SW480 (cell line): ENCODE data around the gene HTR1E.
A peak's percentile ranks its signal among the peaks of the same experiment; 100 is the strongest.
"Not testable (repeated sequence)": the region's sequence is repeated elsewhere in the genome, so short reads cannot be mapped to it uniquely, and the experiment has no call there.

Experiments
- DNase-seq: peaks from one replicate; pipeline ENCODE4 v3.0.0-alpha.2; 2016; ENCODE audit warnings: low spot score

The HTR1E gene

DNA sequence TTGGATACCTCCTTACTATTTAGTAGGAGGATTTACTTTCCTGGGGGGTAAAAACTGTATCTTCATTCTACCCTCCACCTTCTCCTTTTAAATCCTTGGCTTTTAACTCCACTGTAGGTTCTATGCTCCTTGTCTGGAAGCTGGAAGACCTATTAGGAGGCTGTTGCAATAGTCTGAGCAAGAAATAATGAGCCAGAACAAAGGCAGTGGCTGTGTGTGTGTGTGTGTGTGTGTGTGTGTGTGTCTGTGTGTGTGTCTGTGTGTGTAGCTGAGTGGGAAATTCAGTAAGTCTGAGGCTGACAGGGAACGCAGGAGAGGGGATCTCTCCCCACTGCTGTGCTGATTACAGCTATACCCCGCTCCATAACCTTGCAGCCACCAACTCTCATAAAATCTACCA is 35.8 kb downstream of the HTR1E start:
- DNase-seq, result no peak

DNA sequence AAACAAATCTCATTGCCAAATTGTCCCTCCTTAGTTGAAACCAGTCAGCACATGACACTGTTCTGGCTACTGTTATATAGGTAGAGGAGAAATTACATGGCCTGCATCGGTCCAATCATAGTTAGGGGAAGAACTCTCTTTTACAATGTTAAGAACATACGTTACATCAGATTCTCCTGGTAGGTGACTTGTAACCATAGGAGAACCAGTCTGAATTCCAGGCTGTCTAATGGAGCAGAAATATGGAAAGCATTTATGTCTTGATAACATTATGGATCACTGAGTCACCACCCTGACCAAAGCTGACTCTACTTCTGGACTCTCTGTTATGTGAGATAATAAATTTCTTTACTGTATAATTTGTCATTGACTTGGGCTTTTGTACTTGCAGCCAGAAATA is 40.9 kb downstream of the HTR1E start:
- no peak for DNase-seq

DNA sequence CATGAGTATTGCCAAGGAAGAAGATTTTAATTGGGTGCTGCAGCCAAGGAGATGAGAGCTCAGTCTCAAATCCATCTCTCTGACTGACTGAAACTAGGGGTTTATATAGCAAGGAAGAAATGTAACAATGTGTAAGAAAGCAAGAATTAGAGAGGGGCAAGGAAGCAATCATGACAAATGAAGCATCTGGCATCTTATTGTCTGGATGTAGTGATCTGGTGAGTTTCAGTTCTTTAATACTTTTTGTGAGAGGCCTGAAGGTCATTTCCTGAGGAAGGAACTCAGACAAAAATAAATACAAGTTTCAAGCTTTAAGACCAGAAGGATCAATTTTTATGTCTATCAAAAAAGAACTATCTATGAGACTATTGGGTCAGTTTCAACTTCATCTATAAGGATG is 64.2 kb downstream of the HTR1E start:
- no peak for DNase-seq

DNA sequence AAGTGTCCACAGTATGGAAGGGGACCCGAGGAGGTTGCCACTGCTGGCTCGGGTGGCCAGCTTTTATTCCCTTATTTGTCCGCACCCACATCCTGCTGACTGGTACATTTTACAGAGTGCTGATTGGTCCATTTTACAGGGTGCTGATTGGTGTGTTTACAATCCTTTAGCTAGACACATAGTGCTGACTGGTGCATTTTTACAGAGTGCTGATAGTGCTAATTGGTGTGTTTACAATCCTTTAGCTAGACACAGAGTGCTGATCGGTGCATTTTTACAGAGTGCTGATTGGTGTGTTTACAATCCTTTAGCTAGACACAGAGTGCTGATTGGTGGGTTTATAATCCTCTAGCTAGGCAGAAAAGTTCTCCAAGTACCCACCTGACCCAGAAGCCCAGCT is 65.1 kb downstream of the HTR1E start:
- DNase-seq, result not testable (repeated sequence)

DNA sequence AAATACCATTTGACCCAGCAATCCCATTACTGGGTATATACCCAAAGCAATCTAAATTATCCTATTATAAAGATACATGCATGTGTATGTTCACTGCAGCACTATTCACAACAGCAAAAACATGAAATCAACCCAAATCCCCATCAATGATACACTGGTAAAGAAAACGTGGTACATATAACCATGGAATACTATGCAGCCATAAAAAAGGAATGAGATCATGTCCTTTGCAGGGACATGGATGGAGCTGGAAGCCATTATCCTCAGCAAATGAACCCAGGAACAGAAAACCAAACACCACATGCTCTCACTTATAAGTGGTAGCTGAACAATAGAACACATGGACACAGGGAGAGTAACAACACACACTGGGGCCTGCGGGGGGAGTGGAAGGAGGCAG is 69.2 kb downstream of the HTR1E start:
- not testable (repeated sequence) for DNase-seq

DNA sequence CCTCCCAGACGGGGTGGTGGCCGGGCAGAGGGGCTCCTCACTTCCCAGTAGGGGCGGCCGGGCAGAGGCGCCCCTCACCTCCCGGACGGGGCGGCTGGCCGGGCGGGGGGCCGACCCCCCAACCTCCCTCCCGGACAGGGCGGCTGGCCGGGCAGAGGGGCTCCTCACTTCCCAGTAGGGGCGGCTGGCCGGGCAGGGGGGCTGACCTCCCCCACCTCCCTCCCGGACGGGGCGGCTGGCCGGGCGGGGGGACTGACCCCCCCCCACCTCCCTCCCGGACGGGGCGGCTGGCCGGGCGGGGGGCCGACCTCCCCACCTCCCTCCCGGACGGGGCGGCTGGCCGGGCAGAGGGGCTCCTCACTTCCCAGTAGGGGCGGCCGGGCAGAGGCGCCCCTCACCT is 72.3 kb downstream of the HTR1E start:
- not testable (repeated sequence) for DNase-seq

DNA sequence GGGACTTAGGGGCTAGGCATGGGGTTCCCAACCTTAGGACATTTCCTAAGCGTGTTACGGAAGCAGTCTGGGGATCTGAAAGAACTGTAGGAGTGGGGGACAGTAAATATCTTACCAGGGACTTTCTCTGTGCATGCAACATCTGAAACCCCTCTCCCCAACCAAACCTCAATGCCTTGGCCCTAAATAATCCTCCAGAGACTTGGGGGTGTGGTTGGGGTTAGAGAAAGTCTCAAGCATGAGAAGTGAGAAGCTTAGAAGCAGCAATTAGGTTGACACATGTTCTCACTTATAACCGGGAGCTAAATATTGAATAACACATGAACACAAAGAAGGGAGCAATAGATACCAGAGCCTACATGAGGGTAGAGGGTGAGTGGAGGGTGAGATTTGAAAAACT is 74.7 kb downstream of the HTR1E start:
- no peak for DNase-seq

DNA sequence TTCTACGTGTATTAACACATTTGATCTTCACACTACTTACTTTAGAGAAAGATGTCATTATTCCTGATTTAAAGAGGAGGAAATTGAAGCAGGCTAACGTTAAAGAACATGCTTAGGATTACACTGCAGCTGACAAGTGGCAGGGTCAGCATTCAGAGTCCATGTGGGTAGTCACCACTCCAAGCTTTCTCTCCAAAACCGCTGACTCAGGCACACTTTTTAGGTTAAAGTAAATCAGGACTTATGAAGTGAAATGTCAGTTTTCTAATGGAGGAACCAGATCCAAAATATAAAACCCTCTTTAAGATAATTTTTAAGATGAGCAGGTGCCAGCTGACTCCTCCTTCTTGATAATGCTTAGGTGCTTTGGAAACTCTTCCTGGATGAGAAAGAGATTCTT is 75.4 kb downstream of the HTR1E start:
- no peak for DNase-seq

DNA sequence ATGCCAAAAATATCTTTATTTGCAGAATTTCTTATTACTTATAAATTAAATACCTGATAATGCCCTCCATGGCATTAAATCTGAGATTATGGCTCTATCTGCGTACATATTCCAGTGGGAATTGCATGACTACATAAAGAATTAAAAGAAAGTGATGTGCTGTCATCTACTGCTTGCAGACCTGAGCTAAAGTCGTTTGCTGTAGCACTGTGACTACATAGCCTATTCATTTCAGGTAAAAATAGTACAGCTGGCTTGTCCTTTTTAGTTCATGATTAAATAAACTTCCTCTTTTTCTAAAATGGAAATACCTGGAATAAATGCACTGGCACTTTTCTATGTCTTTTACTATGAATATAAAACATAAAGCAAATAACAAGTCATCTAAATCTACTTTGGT is 79.4 kb downstream of the HTR1E start:
- no peak for DNase-seq

DNA sequence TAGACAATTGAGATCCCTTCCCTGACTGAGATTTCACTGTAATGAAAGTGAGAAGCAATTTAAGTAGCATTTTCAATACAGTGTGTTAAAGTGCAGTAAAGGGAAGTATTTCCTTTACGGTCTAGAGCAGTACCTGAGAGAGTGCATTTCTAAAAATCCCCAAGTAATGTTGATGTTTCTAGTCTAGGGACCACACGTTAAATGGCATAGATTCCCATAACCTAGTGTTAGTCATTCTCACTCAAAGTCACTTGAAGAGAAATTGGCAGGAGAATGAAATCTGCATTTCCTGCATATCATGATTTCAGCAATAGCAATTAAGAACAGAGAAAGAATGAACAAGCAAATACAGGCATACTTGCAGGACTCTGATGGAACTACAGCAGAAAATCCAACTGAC is 89.7 kb downstream of the HTR1E start:
- DNase-seq, result no peak

DNA sequence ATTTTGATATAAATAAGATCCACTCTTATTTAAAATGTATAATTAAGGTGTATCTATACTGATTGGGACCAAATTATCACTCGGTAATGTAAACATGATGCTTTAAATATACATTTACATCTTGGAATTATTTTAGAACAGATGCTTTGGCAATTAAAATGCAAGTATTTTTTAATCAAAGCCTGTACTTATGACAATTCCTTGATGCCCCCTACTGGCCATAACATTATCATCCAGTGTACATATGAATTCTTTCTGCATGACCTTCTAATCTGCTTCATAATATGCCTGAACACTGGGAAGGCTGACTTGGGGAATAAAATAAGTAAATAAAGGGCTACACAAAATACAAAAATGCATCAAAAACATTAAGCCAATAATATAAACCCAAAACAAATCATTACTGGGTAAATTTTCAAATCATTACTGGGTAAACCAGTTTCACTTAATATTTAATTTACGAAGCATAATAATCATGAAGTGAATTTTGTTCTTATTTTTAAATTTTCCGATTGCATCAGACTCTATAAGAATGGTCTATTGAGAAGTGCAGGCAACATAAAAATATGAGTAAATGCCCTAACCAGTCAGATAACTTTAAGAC is 92.5 kb downstream of the HTR1E start:
- DNase-seq, result peak; percentile 60

DNA sequence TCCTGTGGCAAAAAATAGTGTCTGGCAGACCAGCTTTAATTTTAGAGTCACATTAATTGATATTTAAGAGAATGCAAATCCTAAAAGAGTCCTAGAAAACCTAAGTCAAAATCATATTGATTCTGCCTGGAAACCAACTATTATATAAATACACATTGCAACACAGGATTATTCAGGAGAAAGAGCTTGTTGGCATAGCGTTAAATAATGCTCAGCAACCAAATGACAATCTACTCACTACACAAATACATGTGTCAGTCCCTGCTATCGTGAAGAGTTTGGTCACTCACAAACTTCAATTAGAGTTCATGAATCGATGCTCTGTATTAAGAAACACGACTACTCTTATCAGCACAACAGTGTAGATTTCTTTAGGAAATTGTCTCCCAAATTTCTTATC is 103.4 kb downstream of the HTR1E start:
- no peak for DNase-seq

DNA sequence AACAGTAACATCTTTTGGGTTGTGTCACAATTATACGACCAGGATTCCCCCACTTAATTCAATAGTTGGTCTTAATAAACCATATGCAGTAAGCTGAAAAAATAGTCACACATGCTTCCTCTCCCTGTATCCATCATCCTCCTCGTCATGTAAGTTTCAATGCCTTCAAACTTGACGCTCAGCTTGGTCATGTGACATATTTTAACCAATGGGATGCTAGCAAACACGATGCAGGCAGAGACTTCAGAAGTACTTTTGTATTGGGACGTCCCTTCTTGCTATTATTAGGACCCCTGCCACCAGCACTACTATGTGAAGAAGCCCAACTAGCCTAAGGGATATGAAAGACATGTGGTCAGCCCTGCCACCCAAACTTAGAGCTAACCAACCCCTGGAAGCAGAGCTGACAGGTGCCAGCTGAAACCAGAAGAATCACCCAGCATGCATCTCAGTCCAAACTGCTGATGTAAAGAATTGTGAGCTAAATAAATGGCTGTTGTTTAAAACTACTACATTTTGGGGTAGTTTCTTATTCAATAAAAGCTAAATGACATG is 108.3 kb downstream of the HTR1E start:
- DNase-seq, result no peak

DNA sequence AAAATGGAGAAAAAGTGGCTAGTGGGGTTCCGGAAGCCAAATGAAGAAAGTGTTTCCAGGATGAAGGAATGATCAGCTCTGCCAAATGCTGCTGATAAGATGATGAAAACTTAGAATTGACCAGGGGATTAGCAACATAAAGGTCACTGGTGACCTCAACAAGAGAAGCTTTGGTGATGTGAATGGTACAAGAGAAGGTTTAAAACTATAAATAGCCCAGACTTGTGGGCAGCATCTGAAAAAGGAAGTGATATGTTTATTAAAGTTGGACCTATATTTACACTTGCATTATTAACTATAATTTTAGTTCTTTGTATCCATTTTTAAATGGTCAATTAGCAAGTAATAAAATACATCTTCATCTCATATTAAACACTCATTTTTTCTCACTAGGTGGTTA is 112.5 kb downstream of the HTR1E start:
- no peak for DNase-seq

DNA sequence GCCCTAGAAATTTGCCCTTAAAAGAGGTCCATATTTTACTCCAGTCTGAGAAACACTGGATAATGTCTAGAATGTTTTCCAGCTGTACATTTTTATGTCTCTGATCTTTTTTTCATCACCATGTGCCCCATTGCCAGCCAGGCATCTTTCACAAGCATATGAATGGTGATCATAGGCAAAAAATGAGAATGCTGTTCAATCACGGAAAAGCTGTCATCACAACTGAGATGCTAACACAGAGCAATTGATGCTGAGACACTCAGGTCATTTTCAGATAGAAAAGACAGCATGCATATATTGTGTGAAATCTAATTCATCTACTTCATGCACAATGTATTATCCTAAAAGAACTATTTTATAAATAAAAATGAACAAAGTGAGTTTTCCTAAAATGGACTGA is 116.0 kb downstream of the HTR1E start:
- no peak for DNase-seq

DNA sequence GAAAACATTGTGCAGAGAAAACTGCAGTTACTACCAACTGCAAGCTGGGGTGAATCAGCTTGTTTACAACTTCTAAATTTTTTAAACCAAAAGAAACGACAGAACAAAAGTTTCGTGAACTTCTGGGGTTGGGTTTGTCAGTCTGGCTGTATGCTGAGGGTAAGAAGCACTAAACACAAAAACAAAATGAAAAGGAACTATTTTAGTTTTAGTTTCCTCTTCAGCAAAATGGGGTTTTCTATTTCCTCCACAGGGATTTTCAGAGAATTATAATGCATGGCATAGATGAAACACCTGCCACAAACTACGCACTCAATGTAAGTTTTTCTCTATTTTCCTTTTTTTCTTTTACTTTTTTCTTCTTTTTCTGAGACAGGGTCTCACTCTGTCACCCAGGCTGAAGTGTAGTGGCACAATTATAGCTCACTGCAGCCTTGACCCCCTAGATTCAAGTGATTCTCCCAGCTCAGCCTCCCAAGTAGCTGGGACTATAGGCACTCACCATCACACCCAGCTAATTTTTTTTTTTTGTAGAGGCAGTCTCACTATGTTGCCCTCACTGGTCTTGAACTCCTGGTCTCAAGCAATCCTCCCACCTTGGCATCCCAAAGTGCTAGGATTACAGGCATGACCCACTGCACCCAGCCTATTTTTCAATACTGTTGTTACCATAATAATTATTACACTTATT is 117.0 kb downstream of the HTR1E start:
- DNase-seq, result no peak

DNA sequence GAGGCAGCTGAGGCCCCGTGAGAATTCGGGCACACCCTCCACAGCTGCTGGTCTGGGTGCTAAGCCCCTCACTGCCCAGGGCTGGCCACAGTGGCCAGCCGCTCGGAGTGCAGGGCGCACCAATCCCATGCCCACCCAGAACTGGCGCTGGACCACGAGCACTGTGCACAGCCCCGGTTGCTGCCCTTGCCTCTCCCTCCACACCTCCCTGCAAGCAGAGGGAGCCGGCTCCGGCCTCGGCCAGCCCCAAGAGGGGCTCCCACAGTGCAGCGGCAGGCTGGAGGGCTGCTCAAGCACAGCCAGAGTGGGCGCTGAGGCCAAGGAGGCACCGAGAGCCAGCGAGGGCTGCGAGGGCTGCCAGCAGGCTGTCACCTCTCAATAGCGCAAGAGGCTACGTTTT is 122.6 kb downstream of the HTR1E start:
- no peak for DNase-seq

DNA sequence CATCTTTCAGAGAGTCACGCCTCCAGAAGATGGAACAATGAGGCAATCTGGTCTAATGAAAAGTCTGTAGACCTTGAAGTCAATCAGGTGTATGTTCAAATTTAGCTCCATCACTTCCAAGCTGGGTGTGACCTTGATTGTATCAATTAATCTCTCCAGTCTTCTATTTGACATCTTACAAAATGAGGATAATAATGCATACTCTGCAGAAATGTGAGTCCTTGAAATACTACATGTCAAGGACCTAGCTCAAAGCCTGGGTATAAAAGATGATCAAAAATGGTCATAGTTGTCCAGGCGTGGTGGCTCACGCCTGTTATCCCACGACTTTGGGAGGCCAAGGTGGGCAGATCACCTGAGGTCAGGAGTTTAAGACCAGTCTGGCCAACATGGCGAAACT is 127.8 kb downstream of the HTR1E start:
- DNase-seq, result no peak
